ENCODE results near the gene SCAMP4. TPM values are rescaled to one million over a fixed set of nuclear protein-coding genes. Genes with fewer than 3 reads are reported as not detected.
A peak's percentile ranks its signal among the peaks of the same experiment; 100 is the strongest.

The SCAMP4 gene
- total RNA-seq, 1 donor = 70.6 TPM

DNA sequence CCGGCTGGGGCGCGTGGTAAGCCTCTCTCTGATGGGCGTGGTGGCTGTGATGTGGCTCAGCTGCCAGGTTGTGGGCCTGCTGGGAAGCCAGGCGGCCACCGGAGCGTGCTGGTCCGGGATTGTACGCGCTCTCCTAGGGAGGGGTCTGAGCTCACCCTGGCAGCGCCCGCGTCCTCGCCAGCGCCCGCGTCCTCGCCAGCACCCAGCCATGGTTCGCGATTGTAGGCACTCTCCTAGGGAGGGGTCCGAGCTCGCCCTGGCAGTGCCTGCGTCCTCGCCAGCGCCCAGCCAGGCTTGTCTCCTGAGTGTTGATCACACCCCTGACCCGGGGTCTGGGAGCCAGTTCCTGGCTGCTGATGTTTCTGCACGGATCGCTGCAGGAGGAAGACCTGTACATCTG, 13.8 kb downstream of the SCAMP4 start:
- H4K20me1 ChIP-seq (ENCODE audit: insufficient read depth, low read length) = peaks cover 7% of the 10 kb centered on the region
- H3K4me3 ChIP-seq (ENCODE audit: insufficient read depth, low read length) = no peak overlapping the region
- no peak for TF ChIP-seq CTCF (IDR thresholded peaks at IDR 0.05; ENCODE audit: extremely low read depth, low read depth, low read length)
- H2AFZ ChIP-seq (ENCODE audit: low read length) = no peak overlapping the region
- no peaks in the 10 kb centered on the region for H3K9me3 ChIP-seq (ENCODE audit: low read depth, low read length)
- H3K4me2 ChIP-seq (ENCODE audit: insufficient read depth, low read length) = no peak overlapping the region
- DNase-seq (ENCODE audit: insufficient read length, low spot score, missing footprints) = peak; percentile 45
- H3K36me3 ChIP-seq (ENCODE audit: insufficient read depth, low read length) = peaks cover 38% of the 10 kb centered on the region
- H3K27me3 ChIP-seq (ENCODE audit: insufficient read depth, low read length) = no peaks in the 10 kb centered on the region
- no peak overlapping the region for H3K27ac ChIP-seq (ENCODE audit: low read depth, low read length)
- no peaks in the 10 kb centered on the region for H3K4me1 ChIP-seq (ENCODE audit: insufficient read depth, low read length)
- peaks cover 17% of the 10 kb centered on the region for H3K79me2 ChIP-seq (ENCODE audit: insufficient read depth, low read length)

- peak; percentile 65 for DNase-seq (ENCODE audit: insufficient read length, low spot score, missing footprints)
- Histone ChIP-seq H3K79me2 (ENCODE audit: insufficient read depth, low read length) (peaks cover 2% of the 10 kb centered on the region), H3K9me3 (ENCODE audit: low read depth, low read length) (no peaks in the 10 kb centered on the region), H2AFZ (ENCODE audit: low read length) (no peak overlapping the region), H3K27me3 (ENCODE audit: insufficient read depth, low read length) (no peaks in the 10 kb centered on the region), H3K4me3 (ENCODE audit: insufficient read depth, low read length) (no peak overlapping the region), H3K36me3 (ENCODE audit: insufficient read depth, low read length) (peaks cover 44% of the 10 kb centered on the region), H3K4me1 (ENCODE audit: insufficient read depth, low read length) (no peaks in the 10 kb centered on the region), H4K20me1 (ENCODE audit: insufficient read depth, low read length) (no peaks in the 10 kb centered on the region), H3K27ac (ENCODE audit: low read depth, low read length) (no peak overlapping the region), H3K4me2 (ENCODE audit: insufficient read depth, low read length) (no peak overlapping the region)
- no peak for TF ChIP-seq CTCF (IDR thresholded peaks at IDR 0.05; ENCODE audit: extremely low read depth, low read depth, low read length)
Observed at GRCh38 chr19:1920644-1921043, 15.4 kb downstream of the SCAMP4 start.

GRCh38 chr19:1921326-1921725, 16.1 kb downstream of the SCAMP4 start:
- H3K4me3 ChIP-seq (ENCODE audit: insufficient read depth, low read length) = no peak overlapping the region
- H3K79me2 ChIP-seq (ENCODE audit: insufficient read depth, low read length) = no peaks in the 10 kb centered on the region
- H2AFZ ChIP-seq (ENCODE audit: low read length) = no peak overlapping the region
- H3K27me3 ChIP-seq (ENCODE audit: insufficient read depth, low read length) = no peaks in the 10 kb centered on the region
- peaks cover 44% of the 10 kb centered on the region for H3K36me3 ChIP-seq (ENCODE audit: insufficient read depth, low read length)
- H3K4me2 ChIP-seq (ENCODE audit: insufficient read depth, low read length) = no peak overlapping the region
- H3K9me3 ChIP-seq (ENCODE audit: low read depth, low read length) = no peaks in the 10 kb centered on the region
- no peak for TF ChIP-seq CTCF (IDR thresholded peaks at IDR 0.05; ENCODE audit: extremely low read depth, low read depth, low read length)
- H3K4me1 ChIP-seq (ENCODE audit: insufficient read depth, low read length) = no peaks in the 10 kb centered on the region
- DNase-seq (ENCODE audit: insufficient read length, low spot score, missing footprints) = peak; percentile 31
- H4K20me1 ChIP-seq (ENCODE audit: insufficient read depth, low read length) = no peaks in the 10 kb centered on the region
- H3K27ac ChIP-seq (ENCODE audit: low read depth, low read length) = no peak overlapping the region

DNA sequence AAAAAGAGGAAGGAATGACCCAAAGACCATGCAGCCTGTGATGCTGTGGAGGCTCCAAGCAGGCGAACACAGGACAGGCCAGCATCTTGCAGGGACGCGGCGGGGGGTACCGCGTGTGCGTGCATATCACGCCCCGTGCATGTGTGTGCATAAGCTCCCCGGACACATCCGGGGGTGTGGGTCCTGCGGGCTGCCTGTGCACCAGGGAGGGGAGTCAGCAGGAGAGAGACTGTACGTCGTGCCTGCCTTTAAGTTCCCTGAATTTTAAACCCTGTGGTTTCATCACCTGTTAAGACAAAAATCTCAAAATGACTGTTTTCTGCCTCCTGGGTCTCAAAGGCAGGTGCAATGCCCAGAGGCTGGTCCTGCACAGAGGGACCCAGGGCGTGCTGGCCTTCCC, 16.6 kb downstream of the SCAMP4 start:
- H3K36me3 ChIP-seq (ENCODE audit: insufficient read depth, low read length) = peaks cover 44% of the 10 kb centered on the region
- H3K4me2 ChIP-seq (ENCODE audit: insufficient read depth, low read length) = no peak overlapping the region

More for the DNA sequence above, 16.6 kb downstream of the SCAMP4 start:
- Histone ChIP-seq H2AFZ (ENCODE audit: low read length) (no peak overlapping the region), H3K79me2 (ENCODE audit: insufficient read depth, low read length) (no peaks in the 10 kb centered on the region), H3K9me3 (ENCODE audit: low read depth, low read length) (no peaks in the 10 kb centered on the region), H3K27me3 (ENCODE audit: insufficient read depth, low read length) (no peaks in the 10 kb centered on the region), H3K4me3 (ENCODE audit: insufficient read depth, low read length) (no peak overlapping the region), H3K4me1 (ENCODE audit: insufficient read depth, low read length) (no peaks in the 10 kb centered on the region), H3K27ac (ENCODE audit: low read depth, low read length) (no peak overlapping the region), H4K20me1 (ENCODE audit: insufficient read depth, low read length) (no peaks in the 10 kb centered on the region)
- peak; percentile 65 for DNase-seq (ENCODE audit: insufficient read length, low spot score, missing footprints)
- TF ChIP-seq CTCF (IDR thresholded peaks at IDR 0.05; ENCODE audit: extremely low read depth, low read depth, low read length) = no peak
